ENCODE data around the gene HSP90AB1. TPM values are rescaled to one million over a fixed set of nuclear protein-coding genes. Genes with fewer than 3 reads are reported as not detected.

Gene HSP90AB1
- polyA plus RNA-seq, 10 donors = 766 to 1,108 (median 944) TPM

DNA sequence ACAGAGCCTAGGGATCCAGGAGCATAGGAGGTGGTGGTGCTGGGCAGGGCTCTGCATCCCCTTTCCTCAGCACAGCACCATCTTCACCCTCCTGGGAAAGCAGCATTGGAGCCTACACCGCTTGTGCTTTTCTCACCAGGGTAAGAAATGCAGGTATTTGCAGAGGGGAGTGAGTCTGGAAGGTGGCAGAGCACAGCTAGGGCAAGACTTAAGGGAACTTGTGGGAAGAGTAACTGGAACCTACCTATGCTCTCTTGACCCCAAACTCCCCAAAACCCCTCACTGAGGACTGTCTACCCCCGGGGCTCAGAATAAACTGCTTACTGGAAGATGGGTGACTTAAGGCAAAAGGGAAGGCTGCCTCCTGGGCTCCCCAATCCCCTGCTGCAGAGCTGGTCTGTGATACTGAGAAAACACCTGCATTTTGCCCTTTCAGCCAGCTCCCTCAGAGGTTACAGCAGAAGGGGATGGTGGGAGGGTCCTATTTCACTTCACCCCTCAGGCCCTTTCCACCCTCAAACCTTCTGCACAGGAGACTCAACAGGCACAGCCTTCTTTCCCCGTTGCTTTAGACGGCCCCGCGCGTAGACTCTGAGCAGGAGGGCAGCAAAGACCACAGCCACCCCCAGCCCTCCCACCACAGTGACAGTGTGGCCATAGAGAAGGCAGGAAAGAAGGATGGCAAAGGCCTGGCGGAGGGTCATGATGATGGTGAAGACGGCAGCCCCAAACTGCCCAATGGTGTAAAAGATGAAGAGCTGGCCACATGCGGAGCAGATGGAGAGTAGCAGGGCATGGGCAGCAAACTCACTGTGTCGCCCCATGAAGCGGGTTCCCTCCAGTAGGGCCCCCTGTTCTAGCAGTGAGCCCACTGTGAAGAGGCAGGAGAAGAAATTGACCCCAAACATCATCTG, 7.5 kb downstream of the HSP90AB1 start:
- no peak for DNase-seq

DNA sequence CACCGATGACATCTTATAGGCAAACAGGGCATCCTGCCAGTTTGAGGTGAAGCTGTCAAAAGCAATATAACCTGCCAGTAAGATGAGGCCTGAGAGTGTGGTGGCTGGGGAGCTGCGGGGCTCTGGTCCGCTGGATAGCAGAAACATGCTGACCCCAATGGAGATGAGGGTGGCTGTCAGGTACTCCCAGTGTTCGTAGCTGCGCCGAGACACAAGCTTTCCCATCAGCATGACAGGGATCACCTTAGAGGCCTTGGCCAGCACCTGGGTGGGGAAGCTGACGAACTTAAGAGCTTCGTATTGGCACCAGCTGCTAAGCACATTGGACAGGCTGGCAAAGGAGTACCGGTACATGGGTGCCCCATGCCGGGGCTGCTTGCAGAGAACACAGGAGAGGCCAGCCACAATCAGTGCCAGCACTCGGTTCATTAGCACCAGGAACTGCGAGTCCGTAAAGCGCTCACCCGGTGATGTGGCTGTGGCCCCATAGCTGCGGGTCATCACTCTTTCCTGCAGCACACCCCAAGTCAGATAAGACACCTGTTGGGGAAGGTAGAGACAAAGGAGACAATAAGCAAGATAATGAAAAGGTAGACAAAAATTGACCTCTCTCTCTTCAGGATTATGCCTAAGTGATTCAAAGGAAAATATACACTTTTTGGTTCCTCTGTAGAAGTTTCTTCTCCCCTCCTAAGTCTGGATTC, 8.4 kb downstream of the HSP90AB1 start:
- no peak for DNase-seq

DNA sequence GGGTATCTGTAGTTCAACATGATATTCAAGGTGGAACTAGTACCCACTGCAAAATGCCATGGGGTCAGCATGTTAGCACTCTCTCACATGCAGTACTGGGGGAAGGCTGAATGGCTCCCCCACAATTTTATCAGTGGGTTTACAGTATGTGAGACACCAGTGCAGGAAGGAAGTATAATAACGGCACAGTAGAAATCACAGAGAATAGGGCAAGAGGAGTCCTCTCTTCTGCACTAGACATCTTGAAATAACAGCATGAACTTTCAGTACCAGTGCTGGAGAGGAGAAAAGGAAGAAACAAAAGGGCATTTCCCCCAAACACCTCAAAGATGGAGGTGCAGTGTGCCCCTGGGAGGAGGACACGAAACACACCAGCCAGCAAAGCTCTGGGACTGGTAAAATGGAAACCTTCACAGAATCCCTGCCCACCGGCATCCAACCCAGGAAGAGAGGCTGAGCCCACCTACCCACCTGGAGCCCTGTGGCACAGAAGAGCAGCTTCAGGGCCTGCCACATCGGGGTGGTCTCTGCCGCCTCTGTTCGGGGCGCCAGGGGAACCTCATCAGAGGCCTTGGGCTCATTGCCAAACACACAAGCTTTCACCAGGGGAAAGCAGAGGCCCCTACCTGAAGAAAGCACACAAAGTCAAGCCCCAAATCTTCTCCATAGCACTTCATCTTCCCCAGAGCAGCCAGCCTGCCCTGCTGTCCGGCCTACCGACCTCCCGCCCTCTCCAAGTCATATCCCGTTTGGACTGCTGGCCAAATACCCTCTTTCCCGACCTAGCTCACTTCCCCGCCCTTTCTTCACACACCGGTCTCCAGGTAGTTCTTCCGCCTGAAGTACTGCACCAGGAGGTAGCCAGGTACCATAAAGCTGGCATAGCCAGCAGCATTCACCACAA, 9.2 kb downstream of the HSP90AB1 start:
- DNase-seq = no peak

DNA sequence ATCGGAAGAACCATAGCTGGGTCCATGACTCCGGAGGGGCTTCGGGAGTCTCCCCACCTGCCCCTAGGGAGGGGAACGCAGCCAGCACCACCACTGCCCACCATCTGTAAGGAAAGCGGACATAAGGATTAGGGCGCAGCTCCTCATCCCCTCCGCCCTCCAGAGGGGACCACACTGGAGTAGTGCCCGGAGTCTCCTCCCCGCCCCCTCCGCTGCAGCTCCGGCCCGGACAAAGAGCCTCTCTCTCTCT, 9.8 kb downstream of the HSP90AB1 start:
- DNase-seq = peak in 1 of 3 donors; percentile 64

DNA sequence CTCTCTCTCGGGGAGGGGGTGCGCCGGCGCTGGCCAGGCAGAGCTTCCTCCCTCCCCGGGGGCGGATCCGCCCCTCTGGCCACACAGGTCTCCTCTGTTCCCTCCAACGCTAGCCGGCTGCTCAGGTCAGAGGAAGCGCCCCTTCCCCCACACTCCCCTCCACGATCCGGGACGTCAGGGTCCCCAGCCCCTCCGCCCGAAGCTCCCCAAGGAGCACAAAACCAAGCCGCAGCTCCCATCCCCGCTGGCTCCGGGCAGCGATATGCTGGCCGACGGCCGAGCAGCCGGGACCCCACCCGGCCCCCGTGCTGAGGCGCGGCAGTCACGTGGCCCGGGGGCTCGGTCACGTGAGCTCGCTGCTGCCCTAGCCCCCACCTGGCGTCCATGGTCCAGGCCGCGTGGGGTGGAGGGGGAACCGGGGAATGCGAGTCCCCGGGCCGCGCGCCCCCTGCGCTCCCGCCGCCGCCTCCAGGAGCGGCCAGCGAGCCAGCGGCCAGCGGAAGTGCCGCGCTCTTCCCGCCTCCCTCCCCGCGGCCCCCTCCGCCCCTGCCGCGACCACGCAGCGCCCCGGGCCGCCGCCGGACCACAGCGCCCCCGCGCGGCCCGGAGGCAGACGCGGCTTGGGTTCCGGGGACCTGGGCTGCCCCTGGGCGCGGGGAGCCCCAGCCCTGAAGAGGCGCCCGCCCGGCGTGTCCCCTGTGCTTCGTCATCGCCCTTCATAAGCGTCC, 10.3 kb downstream of the HSP90AB1 start, which contains the start of gene SLC35B2:
Gene SLC35B2, minus strand, starts transcription at position 504 of the 728 bp plus-strand sequence. Its CDS starts 118 bp downstream, at position 386.
- DNase-seq = peak; percentile 64 to 93 (median 81)

DNA sequence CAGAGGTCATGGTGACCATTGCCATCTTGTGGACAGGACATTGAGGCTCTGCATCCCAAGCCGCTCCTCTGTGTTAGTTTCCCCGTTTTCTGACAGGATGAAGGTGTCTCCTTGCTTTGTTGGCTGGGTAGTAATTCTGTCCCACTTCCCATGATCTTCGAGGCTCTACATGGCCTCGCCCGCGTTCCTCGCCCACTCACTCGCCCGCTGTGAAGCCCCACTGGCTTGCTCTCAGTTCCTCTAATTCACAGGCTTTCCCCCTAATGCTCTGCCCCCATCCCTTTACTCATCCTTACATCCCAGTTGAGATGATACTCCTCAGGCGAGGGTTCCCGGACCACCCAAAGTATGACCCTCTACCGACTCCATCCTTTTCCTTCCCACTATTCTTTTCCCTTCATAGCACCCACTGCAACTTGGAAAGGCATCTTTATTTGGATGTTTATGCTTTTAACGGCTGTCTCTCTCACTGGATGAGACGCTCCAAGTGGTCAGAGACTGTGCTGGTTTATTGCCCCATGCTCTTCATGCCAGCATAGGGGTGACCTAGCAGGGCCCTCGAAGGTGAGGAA, 10.9 kb downstream of the HSP90AB1 start:
- DNase-seq = no peak

DNA sequence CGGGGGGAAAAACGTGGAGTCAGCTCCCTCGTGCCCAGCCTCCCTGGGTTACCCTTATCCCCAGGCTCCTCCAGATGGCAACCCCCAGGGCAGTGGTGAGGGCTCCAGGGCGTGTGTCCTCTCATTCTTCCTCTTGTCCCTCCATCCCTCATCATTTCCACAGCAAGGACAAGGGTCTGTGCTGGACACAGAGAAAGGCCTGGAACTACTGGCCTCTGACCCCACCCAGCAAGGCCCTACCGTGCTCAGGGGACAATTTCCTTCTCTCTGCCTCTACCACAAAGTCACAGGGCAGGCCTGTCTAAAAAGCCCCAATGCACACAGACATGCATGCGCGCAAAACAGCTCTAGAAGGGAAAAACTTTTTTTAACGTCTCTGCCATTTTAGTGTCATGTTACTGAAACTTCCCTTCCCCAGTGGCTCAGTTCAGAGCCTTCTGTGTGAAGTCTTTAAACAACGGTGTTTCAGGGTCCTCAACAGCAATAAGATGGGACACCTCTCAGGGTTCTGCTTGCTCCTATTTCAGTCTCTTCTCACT, 11.5 kb downstream of the HSP90AB1 start:
- DNase-seq = no peak

DNA sequence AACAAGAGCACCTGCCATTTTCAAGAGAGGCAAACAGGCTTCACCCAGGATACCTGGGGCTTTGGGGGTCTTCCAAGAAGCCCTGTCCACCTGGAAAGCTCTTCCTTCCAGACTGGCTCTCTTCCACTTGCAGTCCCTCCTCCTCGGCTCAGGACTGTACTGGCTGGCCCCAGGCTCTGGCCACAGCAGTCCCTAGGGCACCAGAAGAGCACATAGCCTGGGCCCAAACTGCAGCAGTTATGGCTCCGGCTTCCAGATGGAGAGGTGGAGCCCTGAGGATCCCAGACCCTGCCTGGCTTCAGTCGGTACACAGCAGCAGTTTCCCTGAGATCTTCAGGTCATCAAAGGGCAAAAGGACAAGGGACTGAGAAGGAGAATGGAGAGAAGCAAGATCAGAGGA, 12.0 kb downstream of the HSP90AB1 start:
- DNase-seq = no peak

DNA sequence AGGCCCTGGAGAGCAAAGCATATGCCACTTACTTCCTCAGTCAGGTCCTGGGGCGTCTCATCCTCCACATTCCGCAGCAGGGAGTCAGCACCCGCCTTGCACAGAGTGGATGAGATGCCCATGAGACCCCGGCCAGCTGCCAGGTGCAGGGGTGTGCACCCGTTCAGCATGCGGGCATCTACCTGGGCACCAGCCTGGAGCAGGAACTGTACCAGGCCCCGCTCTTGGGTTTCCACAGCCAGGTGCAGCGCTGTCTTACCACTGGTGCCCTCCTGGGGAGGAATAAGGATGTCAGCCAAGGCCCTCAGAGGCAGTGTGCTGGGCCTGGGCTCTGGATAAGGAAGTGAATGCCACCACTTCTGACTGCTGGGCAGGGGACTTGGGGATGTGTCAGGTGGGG, 13.1 kb downstream of the HSP90AB1 start:
- no peak for DNase-seq

DNA sequence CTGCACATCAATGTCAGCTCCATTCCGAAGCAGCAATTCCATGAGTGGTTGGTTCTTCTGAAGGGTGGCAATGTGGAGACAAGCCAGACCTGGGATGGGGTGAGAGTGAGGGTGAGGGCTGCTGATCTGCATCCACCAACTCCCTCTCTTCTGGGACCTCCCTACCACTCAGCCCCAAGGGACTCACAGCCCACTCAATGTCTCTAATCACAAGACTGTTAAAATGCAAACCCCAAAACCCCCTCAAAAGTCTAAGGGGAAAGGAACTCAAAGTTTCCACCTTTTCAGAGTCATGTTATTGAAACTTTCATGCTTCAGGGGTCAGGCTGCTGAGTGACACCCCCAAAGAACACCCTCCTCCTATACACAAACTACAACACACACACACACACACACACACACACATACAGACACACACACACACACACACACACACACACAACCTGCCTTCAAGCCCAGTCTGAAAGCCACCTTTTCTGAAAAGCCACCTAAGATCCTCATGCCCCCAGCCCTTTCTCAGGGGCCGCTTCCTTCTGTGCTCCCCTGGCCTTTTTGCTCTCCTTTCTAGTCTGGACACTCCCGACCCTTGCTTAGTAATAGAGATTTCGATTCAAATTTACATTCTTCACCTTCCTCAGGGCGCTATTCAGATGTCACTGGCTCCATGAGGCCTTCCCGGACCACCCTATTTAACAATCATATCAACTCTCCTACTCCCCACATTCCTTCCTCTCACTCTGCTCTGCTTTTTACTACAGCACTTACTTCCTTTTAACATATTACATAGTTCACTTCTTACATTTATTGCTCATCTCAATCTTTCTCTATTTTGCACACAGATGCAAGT, 13.8 kb downstream of the HSP90AB1 start:
- DNase-seq = no peak

DNA sequence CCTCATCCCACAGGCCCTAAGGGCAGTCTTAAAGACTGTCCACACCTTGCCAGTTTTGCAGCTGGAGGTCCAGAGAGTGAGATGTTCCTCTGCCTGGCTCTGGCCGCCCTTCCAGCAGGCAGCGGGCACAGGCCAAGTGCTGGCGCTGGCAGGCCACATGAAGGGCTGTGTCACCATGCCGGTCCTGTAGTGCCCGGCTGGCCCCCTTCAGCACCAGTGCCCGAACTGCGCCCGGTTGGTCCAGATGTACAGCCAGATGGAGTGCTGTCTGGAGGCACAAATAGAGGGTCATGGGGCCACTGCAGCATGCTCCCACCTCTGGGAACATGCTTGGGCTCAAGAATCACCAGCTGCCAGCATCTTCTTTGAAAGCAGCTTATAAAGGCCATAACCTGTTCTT, 14.7 kb downstream of the HSP90AB1 start:
- no peak for DNase-seq

DNA sequence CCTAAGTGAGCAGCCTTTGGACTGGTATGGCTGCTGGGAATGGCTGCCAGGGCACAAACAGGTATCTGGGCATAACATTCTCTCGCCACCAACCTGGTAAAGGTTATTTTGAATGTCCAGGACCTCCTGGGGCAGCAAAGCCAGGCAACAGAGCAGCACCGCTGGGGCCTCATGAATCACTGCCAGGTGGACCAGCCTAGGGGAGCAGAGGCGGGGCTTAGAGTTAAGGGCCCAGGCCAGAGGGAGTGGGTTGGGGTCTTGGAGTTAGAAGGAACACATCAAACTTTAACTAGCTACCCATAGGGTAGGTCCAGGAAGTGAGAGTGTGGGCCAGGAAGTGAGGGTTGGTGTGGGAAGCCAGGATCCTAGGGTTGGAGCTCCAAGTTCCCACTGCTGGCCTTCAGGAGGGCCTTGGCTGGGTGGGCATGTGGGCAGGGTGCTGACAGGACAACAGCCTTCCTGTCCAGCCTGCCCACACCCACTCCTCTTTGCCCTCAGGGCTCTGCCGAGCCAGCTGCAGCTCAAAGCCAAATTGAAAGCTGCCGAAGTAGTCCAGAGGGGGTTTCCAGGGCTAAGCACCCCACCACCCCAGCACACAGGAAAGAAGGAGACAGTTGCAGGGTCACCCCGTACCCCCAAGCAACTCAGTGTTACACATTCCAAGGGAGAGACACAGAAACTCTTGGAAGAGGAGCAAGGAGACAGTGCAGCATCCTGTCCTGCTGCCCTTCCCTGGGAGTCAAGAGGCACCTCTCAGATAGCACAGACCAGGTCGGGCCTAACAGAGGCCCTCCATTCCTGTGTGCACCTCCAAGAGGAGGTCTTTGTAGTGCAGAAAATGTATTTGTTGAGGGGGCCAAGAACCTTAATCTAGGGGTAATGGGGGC, 15.8 kb downstream of the HSP90AB1 start:
- DNase-seq = no peak

DNA sequence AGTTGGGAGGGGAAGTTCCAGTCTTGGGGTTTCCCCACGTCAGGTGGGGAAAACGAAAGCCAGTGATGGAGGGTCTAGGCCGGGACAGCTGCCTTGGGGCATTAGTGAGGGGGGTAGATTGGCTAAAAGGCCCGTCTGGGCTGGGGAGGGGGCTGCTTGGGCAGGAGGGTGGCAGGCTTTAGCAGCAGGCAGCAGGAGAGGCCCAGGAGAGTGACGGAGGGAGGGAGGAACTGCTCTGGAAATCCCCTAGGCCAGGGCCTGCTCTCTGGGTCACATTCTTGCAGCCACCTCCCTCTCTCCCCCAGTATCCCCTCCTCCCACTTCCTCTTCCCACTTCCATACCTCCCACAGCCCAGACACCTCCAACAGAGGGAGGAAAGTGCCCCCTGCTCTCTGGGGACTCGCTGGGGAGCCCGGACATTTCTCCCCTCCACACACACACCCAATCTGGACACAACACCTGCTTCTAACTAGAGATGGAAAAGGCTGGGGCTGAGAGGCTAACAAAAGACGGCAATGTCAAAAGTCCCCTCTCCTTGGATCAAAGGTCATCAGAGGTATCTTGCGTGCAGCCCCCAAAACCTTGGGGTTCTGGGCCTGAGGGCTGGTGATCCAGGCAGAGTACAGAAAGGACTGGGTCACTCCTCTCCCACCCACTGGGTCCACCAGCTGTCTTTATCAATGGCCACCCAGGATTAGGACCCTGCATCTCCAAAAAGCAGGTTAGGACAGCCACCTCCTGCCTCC, 16.6 kb downstream of the HSP90AB1 start:
- DNase-seq = no peak

DNA sequence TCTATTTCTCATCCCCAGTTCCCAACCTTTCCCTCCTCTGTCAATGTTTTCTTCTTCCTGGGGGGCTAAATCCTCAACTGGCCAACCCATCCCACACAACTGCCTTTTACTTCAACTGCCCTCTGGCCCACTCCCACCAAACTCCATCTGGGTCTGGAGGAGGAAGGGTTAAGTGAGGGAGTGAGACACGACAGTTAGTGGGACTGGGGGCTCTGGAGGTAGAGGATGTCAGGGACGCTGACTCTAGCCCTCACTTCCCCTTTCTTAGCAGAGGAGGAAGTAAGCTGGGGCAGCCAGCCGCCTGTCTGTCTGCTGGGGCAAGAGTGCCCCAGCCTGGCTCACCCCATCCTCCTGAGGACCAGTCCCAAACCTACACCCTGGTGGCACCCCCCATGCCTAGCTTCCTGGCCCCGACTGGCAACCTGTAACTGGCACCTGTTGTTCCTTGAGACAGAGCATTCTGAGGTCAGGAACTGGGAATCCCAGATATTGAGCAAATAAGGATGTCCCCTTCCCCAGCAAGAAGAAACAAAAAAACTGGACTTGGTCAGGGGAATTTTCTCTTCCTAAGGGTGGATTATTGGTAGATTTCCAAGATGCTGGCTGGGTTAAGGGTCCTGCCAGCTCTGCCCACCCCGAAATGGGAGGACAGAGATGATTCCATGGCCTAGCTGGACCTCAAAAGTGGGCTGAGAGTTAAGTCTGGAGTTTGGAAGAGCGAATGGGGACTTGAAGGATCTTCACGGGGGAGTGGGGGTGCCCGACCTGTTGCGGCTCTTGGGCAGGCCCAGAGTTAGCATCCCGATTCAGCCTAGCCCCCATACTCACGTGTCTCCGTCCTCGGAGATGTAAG, 17.5 kb downstream of the HSP90AB1 start:
- no peak for DNase-seq

DNA sequence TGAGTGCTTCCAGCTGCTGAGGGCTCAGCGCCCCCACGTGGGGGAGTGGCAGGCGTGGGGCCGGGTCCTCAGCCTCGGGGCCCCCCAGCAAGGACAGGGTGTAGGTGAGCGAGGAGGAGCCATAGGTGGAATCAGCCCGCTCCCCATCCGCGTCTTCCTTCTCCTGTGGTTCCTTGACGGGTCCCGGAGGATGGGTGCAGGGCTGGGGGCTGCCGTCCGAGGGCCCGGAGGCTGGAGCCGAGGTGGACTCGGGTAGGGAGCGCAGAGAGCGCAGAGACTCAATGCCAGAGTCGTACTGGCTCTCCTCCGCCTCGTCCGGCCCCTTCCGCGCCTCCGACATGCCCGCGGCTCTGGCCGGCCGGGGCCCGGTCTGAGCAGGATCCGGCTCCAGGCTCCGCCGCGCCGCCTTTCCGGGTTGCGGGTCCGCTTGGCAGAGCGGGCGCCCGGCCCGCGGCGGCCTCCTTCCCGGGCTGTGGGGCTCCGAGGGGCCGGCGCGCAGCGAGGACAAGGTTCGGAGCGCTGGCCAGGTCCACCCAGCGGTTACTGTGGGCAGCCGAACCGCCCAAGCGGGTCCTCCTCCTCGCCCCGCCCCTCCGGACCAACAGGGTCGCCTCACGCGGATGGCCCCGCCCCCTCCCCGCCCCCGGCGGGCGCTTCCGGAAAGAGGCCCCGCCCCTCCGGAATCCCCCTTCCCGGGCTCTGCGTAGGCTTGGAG, 18.3 kb downstream of the HSP90AB1 start, which contains the start of gene NFKBIE:
Gene NFKBIE, minus strand, starts transcription at position 545 of the 715 bp plus-strand sequence. Its CDS starts 205 bp downstream, at position 340.
- DNase-seq = peak; percentile 89 to 96 (median 94)

DNA sequence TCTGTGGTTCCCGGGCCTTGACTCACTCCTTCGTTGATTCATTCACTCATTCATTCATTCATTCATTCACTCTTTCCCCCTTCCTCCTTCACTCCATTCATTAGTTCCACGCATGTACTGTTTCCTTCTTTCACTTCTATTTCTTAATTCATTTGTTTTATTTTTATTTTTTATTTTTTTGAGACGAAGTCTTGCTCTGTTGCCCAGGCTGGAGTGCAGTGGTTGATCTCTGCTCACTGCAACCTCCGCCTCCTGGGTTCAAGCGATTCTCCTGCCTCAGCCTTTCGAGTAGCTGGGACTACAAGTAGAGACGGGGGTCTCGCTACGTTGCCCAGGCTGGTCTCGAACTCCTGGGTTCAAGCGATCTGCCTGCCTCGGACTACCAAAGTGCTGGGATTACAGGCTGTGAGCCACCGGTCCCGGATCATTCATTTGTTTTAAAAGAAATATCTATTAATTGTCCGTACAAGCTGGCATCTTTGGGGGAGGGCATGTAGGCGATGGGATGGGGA, 18.9 kb downstream of the HSP90AB1 start:
- no peak for DNase-seq
